NCI-H2081 treated with DMSO at 0.1 percent for 48 hours (cell line): ENCODE measurements around the gene CCR7.
"Not testable (repeated sequence)": the region's sequence is repeated elsewhere in the genome, so short reads cannot be mapped to it uniquely, and the experiment has no call there.

Source experiments
- DNase-seq: peaks from one replicate; lab custom pipeline; 2025; lab: John Stamatoyannopoulos, UW

The CCR7 gene

DNA sequence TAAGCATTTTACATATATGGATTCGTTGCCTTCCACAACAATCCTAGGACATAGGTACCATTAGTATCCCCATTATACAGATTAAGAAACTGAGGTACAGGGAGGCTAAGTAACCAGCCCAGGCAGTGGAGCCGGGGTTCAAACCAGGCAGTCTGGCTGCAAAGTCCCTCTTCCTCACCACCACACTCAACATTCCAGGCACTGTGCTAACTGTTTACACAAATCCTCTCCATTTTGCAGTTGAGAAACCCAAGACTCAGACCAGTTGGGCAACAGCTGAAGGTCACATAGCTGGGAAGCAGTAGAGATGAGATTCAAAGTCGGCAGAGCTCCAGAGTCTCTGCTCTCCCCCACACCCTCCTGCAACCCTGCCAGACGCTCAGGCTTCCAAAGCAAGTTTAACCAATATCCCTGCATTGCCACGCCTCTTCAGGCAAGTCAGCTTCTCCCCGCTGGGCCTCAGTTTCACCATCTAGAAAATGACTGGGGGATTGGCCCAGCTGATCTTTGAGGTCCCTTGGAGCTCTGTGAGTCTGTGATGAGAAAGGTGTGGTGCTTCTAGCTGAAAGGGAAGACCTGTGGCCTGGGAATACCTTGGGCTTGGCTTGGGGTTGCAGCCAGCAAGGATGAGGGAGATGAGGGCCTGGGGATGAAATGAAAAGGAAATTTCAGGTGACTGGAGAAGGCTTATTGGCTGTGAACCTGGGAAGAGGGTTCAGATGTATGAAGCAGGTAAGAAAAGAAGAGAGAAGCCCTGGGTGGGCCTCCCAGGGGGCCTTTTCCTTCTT, 14.0 kb downstream of the CCR7 start:
- DNase-seq, result no peak

DNA sequence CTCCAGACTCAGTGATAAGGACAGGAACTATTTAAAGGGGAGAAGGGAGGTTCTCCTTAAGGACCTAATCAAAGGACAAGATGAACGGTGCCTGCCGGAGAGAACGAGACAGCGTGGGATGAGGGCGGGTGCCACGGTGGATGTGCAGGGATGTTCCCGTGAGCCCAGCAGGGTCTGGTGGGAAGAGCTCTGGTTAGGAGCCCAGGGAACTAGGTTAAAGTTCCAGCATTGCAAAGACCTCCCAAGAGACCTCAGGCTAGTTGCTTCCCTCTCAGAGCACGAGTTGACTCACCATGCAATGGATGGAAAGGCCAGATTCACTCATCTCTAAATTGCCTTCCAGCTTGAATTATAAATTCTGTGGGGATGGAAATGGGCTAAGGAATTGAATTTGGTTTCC, 14.7 kb downstream of the CCR7 start:
- DNase-seq, result no peak

DNA sequence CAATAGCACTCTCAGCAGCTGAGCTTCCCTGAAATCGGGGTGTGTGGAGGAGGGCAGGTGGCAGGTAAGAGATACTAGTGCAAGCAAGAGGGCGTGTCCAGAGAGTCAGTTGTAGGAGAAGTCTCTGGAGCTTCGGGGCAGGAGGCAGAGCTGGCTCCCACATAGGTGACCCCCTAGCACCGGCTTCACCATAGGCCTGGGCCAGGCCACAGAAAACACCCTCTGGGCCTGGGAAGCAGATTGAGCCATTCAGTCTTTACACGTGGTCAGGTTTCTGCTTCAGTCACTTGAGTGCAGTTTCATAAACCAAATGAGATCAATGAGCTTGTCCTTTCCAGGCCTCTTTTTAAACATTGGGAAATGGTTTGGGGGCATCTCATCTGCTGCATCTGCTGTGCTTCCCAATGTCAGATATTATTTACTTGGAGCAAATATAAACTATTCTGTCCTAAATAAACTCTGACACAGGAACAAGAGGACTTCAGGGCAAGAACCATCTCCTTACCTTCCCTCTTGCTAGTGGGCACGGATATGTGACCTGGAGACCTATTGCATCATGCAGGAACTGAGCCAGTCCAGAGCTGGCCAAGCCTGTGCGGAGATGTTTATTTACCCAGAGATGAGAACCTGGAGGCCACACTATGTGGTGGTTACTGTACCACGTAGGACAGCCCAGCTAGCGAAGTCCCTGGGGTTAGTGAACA, 16.1 kb downstream of the CCR7 start:
- no peak for DNase-seq

DNA sequence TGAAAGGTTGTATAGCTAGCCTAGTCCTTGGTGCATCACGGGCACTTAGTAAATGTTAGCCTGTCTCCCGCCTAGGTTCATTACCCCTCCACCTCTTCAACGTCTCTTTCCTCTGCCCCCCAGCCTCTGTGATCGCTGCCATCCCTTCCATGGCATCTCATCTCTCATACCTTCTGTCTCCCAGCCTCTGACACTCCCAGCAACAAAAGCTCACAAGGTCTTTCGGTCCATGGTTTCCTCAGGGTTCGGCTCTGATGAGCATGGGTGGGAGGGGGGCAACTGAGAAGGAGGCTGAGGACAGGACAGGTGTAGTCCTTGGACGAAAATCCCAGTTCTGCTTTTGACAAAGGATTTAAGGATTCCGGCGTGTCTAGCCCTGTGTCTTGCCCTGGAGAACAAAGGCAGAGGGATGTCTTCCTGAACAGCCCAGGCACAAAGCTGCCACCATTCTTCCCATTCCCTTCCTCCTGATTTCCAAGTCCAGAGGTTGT, 16.7 kb downstream of the CCR7 start:
- DNase-seq, result no peak

DNA sequence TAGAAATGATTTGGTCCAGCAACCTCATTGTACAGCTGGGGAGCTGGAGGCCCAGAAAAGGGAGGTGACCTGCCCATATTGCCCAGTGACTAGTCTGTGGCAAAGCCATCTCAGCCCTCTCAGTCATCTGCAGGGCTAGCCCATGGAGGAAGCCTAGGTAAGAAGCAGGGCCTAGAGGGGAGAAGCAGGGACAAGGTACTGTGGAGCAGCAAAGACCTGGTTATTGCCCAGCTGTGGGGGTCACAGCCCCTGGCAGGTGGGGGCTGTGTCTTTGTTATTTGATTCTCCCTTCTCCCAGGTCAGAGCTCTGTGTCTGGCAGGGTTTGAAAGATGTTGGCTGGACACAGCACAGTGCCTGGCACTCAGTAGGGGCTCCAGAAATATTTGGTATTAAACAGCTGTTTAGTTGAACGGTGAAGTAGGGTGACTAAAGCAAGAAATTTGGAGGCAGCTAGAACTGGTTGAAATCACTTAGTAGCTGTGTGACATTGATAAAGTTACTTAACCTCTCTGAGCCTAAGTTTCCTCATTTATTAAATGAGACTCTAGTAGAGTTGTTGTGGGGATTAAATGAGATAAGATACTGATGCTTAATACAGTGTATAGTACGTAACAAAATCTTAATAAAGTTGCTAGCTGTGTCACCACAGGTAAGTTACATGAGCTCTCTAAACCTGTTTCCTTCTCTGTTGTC, 17.3 kb downstream of the CCR7 start:
- DNase-seq, result no peak

DNA sequence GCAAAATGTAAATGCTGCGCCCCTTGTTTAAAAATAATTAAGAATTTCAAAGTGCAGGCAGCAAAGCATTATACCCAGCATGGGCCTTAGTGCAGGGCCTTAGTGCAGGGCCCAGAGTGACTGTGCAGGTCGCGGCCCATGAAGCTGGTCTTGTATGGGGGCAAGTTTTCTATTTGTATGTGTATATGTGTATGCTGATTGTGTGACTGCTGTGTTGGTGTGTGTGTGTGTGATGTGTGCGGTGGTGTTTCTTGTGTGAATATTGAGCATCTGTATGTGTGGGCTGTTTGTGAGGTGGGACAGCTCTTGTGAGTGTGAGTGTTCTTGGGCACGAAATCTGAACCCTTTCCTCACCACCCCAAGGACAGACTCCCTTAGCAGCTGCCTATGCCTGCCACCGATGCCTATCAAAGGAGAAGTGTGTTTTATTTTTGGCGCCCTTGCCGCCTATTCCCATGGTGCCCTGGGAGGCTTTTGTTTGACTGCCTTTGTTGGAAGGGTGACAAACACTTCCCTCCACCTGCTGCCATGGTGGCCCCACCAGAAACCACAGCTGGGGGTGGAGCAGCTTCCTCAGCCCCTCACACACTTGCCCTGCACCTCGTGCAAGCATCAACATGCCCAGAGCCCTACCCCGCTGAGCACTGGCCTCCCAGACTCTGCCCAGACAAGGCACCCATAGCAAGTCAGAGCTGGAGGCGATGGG, 18.0 kb downstream of the CCR7 start:
- peak; percentile 75 for DNase-seq

DNA sequence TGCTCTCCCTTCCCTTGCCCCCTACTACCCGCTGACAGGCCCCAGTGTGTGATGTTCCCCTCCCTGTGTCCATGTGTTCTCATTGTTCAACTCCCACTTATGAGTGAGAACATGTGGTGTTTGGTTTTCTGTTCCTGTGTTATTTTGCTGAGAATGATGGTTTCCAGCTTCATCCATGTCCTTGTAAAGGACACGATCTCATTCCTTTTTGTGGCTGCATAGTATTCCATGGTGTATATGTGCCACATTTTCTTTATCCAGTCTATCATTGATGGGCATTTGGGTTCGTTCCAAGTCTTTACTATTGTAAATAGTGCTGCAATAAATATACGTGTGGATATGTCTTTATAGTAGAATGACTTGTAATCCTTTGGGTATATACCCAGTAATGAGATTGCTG, 18.8 kb downstream of the CCR7 start:
- DNase-seq, result not testable (repeated sequence)

DNA sequence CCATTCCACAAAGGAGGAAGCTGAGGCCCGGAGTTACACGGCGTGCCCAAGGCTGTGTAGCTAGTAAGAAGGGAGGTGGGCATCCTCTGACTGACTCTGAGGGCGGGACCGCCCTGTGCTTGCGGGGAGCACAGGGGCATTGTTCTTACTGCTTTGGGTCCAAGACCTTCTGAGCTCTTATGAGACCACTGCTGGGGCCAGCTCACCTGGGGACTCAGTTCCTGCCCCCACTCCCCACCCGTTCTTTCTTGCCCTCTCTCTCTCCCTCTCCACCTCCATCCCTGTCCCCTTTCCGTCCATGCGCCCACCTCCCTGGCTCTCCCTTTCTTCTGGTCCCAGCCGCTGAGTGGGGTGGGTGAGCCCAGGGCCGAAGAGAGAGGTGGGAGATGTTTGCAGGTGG, 19.6 kb downstream of the CCR7 start:
- no peak for DNase-seq

DNA sequence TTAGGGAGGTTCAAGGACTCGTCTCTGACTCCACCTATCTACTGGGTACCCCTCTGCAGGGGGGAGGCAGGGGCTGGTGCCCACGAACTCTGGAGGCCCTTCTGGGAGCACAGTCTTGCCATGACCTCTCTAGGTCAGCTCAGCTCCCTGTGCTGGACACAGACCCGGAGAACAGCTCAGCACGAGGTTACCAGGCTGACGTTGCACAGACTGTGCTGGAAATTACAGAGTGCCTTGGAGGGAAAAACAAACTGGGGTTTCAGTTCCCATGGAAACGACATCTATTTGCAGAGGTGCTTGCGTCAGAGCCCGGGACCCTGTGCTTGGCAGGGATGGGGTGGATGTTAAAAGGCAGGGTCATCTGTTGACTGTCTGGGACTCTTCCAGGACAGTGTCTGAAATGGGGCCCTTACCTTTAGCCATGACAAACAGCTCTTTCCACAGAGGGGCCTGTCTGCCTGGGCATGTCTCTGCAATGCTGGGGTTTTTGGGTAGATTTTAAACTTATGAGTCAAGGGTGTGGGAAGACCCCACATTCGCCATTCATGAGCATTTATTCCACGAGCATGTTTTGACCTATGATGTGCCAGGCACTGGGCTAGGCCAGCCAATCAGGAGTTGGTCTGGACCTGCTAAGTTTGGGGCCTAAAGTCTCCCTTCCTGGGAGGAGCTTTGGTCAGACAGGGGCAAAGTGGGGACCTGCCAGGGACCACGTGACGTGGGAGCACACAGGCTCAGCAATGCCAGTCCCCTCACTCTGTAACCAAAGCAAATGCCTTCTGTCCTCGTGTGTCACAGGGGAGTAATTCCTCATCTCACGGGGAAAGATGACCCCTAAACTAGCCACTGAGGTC, 22.5 kb downstream of the CCR7 start:
- no peak for DNase-seq

DNA sequence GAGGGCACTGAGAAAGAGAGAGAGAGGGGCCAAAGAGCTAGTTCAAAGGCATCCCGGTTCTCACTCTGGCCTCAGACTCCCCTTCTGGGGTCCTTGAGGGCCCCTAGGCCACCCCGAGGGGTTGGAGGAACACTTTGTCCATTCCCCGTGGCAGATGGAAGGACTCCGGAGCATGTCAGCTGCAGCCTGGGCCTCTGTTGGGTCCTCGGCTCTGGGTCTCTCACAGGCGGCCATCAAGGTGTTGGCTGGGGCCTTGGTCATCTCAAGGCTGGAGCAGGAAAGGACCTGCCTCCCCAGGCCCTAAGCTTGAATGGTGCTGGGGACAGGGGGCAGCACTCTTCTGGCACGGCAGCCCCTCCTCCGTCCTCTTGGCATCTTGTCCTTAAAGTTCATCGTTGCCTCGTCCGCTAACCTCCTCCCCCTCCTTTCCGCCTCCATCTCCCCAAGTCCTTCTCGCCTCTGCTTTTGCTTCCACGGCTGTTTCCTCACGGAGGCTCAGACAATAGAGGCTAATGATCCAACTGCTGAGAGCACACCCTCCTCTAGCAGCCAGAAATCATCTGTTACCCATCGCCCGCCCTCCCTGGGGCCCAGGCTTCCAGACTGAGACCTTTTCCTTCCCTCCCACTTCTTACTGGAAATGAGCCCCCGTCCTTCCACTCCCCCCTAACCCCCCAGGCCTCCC, 23.3 kb downstream of the CCR7 start:
- no peak for DNase-seq

DNA sequence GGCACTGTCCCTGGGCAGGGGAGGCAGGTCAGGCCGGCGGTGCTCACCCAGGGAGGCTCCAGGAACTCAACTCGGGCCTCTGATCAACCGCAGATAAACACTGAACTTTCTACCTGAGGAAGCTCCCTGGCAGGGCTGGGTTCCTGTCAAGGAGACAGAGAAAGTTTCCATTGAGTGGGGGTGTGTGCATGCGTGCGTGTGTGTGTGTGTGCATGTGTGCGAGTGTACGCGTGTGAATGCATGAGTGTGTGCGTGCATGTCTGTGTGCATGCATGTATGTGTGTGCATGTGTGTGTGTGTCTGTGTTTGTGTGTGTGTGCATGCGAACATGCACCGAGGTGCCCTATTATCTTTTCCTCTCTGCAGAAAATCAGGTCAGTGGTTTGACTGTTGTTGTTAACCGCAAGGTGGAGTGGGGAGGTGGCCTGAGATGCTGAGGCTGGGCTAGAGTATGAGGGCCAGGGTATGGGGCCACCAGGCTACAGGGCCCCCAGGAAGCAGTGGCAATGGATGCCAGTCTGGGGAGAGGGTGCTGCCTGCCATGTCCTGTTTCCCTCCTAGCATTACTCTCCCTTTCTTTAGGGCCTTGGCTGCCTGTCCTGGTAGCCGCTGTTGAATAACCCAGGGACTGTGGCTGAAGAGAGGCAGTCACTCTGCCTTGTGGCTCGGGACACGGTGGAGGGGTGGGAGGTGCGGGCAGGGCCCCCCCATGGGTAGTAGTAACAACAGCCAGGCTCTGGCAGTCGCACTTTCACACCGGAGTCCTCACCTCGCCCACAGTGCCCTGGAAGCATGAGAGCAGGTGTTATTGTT, 24.0 kb downstream of the CCR7 start:
- DNase-seq, result no peak

DNA sequence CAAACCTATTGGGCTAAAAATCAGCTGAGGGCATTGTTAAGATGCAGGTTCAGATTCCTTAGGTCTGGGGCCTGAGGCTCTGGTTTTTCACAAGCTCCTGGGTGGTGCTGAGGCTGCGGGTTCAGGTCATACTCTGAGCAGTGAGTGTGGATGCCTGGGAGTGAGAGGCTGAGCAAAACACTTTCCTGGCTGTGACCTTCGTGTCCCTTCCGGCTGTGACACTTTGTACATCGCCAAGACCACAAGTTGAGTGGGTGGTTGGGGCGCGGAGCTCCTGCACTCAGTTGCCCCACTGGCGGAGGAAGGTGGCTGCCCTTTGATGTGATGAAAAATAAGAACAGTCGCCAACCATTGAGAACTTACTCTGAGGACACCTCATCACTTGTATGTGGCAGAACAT, 24.8 kb downstream of the CCR7 start:
- DNase-seq, result no peak

DNA sequence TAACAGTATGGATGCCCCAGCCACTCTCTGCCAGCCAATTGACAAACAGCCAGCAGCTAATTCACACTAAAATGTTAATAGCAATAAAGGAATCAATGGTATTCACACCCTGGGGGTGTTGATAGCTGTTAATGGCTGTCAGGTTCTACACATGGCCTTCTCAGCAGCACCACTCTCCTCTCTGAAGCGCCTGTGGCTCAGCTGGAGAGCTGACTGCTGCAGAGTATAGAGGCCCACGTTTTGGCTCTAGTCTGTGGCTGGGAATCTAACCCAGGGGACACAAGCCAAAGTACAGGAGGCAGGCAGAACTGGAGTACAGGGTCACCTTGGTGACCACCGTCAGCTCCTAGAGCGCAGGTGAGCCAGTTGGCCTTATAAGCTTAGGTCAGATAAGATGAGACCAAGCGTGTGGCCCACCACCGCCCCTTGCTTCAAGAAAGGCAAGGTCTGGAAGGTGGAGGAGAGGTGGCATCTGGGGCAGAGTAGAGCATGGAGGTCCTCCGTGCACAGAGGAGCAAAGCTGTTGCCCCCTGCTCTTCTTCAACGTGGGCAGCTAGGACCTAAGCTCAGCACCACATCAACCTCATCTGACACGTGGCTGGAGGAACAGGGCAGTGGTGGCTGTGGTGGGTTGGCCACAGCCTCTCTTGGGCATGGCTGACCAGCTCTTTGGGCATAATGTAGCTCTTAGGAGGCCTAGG, 25.4 kb downstream of the CCR7 start:
- no peak for DNase-seq

DNA sequence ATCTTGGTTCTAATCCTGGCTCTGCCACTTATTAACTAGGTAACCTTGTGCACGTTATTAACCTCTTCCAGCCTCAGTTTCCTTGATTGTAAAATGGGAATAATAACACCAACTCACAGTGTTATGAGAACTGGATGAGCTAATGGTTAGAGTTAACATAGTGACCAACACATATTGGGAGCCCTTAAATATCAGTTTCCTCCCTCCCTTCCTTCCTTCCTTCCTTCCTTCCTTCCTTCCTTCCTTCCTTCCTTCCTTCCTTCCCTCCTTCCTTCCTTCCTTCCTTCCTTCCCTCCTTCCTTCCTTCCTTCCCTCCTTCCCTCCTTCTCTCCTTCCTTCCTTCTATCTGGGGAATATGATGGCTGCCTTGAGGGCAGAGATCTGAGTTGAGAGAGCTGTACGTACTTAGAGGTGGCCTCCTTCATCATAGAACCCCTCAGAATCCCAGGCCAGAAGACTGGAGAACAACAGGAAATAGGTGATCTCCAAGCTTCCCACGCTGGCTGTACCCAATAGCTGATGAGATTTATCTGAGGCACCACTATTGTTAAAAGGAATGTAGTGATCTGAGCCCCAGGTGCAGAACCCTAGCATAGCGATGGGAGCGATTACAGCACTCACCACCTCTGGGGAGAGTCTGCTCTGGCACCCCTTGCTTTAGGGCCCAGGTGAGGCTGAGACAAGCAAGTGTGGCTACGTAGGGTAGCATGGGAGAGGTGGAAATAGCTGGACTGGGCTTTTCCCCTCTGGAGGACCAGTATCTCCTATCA, 26.2 kb downstream of the CCR7 start:
- DNase-seq, result no peak

DNA sequence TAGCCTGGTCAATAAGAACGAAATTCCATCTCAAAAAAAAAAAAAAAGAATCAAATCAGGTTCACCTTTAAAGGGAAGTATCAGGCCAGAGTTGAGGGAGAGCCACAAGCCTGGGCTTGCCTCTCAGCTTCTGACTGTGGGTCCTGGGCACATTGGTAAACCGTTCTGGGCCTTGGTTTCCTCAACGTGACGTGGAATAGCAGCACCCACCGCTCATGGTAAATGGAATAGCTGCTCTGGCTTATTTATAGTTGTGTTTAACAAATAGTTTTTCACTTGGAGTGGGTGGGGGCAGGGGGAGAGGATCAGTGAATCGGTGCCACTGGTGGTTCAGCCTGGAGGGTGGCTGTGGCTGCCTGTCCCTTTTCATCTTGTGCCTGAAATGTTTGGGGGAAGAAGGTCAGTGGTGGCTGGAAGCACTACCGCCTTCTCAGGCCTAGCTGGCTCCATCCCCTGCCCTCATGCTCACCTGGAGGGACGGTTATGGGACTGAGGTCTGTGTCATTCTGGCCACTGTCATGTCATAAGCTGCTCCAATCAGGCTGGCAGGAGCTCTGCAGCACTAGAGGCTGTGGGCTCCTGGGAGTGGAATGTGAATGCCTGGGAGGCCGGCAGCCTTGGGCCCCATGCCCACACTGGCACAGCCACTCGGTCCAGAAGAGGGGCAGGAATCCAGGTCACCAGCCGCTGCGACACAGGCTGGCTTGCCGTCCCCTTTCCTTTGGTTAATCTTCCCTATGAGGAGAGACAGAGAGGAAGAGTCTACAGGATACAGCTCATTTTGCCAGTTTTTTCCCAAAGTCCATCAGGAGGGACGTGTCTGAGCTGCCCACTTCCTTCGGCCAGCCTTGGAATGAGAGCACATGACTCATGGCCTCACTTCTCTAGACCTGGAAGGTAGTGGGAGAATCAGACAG, 27.0 kb downstream of the CCR7 start:
- DNase-seq, result no peak

DNA sequence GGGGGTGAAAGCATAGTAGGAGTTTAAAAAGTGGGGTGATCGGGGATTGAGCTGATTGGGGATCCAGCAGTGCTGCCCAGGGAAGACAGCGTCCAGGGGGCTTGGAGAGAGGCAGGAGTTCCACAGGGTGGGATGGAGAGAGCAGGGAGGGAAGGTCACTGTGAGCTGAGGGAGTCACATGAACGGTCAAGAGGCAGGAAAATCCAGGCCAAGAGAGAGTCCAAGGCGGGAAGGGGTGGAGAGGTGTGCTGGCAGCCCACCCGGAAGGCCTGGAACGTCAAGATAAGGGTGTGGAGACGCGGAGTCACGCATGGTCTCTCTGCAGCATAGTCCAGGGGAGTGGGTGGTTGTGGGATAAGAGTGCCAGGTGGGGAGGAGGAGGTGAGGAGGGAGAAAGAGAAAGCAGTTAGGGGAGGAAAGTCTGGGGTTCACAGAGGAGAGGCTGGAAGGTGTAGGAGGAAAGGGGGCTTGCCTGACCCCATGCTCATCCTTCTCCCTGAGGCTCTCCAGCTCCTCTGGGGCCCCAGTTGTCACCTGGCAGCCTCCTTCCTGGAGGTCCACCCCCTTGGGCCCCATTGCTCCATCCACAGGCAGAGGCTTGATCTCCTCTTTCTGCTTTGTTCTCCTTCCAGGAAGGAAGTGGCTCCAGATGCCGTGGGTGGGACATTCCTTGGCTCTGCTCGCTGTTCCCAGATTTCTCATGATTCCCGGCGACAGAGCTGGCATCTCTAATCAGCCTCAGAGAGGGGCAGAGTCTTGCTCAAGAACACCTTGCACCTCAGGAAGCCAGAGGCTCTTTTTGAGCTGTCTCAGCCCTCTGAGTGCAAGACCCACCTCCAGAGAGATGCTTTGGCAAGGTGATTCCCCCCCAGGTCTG, 28.7 kb downstream of the CCR7 start:
- no peak for DNase-seq
